Effector memory CD8-positive, alpha-beta T cell (primary cell): ENCODE measurements around the gene SEPTIN11.

Source experiments
- ATAC-seq: fragments of 150-1000 bp; cut with Tn5 transposase; replicated peaks from 2 replicates; pipeline ENCODE4 v1.10.0; 2021; ENCODE audit warnings: mild to moderate bottlenecking, moderate library complexity
- DNase-seq, 3 experiments: peaks; one replicate each; pipeline ENCODE4 v3.0.0; 2021
- H3K27ac Mint-ChIP-seq, 2 donors: one replicate each; pipeline ENCODE4 v1.8.0; 2022; ENCODE audit warnings: mild to moderate bottlenecking in 2 of 2, mixed read lengths in 2 of 2, moderate library complexity in 2 of 2
- H3K27me3 Mint-ChIP-seq, 2 donors: one replicate each; pipeline ENCODE4 v1.8.0; 2022; ENCODE audit warnings: mixed read lengths in 2 of 2
- H3K36me3 Mint-ChIP-seq: one replicate; pipeline ENCODE4 v1.8.0; 2022; ENCODE audit warnings: mild to moderate bottlenecking, moderate library complexity, mixed read lengths; ENCODE audit not compliant: insufficient read depth
- H3K4me1 Mint-ChIP-seq, 2 donors: one replicate each; pipeline ENCODE4 v1.8.0; 2022; ENCODE audit warnings: low read depth in 2 of 2, mixed read lengths in 2 of 2
- H3K4me3 Mint-ChIP-seq, 2 donors: one replicate each; pipeline ENCODE4 v1.8.0; 2022; ENCODE audit warnings: mild to moderate bottlenecking in 2 of 2, mixed read lengths in 2 of 2, moderate library complexity in 2 of 2
- H3K9me3 Mint-ChIP-seq, 2 donors: one replicate each; pipeline ENCODE4 v1.8.0; 2022; ENCODE audit warnings: mixed read lengths in 2 of 2

The SEPTIN11 gene

DNA sequence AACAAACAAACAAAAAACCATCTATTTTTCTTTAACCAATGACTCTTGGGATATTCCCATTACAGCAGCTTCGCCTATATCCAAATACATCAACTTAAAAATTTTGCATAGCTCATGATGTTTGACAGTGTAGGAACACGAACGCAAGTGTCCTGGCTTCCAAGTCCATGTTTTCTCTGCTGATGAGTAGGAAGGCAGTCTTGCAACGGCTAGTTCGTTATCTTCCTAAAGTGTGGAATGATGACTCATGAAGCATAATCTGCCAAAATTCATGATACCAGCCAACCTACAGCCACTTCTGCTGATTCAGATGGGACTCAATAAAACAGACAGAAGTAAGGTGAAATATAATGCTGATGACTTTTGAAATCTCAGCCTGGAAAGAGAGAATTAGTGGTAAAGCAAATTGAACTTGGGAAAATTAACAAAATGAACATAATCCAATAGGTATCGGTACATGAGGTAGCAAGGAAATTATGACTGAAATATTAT is 6.4 kb upstream of the SEPTIN11 start:
- ATAC-seq: no peak
- Mint-ChIP-seq H3K36me3 (peaks cover 2% of the 10 kb centered on the region), H3K4me3 (no peak overlapping the region), H3K27me3 (peaks cover 2 to 4% of the 10 kb centered on the region in 2 donors), H3K4me1 (no peaks in the 10 kb centered on the region), H3K9me3 (peaks cover 2 to 6% of the 10 kb centered on the region in 2 donors), H3K27ac (no peak overlapping the region)
- DNase-seq: no peak

DNA sequence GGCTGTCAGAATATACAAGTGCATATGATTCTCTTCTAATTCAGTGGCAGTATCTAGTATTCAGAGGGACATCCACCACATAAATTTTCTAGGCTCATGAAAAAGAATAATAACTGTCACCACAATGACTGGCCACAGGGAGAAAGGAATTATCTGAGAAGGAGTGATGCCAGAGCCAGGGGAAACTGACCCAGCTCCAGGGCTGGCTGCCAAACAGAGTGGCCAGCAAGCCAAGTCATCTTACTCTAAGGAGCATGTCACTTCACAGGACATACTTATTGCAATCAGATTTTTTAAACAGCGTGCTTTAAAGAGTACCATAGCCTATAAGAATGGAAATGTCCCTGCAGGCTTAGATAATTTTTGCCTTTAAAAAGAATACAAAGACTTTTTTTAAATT is 5.8 kb upstream of the SEPTIN11 start:
- Mint-ChIP-seq H3K27me3 (no peaks in the 10 kb centered on the region), H3K9me3 (peaks cover 2 to 6% of the 10 kb centered on the region in 2 donors), H3K27ac (no peak overlapping the region), H3K4me3 (no peak overlapping the region), H3K36me3 (peaks cover 5% of the 10 kb centered on the region), H3K4me1 (peaks cover 4 to 5% of the 10 kb centered on the region in 2 donors)
- ATAC-seq (no peak), DNase-seq (no peak)

DNA sequence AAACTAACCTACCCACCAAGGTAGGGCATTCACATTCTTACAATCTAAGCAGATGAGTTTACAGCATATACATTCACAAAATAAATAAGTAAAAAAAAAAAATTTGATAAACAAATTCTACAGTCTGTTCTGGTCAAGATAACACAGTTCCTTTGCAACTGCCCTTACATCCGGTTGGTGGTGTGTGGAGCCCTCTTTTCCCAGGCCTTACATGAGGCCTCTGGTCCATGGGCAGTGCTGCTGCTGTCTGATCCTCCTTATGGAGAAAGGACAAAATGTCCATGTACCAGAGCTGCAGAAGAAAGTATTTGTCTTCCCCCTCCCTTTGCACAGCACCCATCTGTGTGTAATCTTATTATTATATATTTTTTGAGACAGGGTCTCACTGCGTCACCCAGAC is 2.2 kb upstream of the SEPTIN11 start:
- ATAC-seq: no peak
- Mint-ChIP-seq H3K27ac (peak overlapping the region in 1 of 2 donors; percentile 49), H3K27me3 (no peaks in the 10 kb centered on the region), H3K36me3 (peaks cover 30% of the 10 kb centered on the region), H3K9me3 (peaks cover 0 to 2% of the 10 kb centered on the region in 2 donors), H3K4me3 (peak overlapping the region; percentile 37 to 91), H3K4me1 (peaks cover 18 to 22% of the 10 kb centered on the region in 2 donors)
- DNase-seq: no peak

DNA sequence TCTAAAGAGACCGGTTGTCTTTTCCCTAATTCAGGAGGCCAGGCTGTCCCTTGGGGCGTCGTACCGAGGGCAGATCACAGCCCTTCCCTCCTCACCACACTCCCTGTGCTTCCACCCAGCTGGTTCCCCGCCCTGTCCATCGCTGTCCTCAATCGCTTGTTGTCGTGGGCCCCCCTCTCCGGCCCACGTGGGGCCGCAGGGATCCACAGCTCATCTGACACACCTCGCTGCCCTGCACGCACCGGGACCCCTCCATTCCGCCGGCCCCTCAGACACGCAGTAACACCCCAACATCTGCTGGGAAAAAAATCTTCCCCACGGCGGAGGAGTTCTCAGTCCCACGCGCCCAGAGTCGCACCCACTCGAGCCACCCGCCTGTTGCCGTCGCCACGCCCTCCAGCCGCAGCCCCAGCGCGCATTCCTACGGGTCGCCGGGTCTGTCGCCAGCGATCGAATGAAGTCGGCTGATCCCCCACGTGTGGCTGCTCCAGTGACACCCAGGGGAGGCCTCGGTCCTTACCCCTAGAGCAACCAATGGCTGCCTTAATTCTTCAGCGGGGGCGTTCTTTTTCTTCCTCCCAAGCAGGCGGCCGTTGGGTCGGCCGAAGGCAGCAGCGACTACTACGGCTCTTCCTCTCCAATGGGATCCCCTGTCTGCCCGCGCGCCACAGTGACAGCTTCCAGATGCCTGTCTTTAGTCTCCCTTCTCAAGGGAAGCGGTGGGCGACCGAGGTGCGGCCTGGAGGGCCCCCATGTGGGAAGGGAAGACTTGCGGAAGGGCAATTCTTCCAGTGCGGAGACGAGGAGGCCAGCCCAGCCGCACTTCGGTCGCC is 893 bp upstream of the SEPTIN11 start:
- Mint-ChIP-seq H3K27me3 (no peaks in the 10 kb centered on the region), H3K9me3 (no peaks in the 10 kb centered on the region), H3K4me3 (peak overlapping the region; percentile 91 to 95), H3K27ac (peak overlapping the region; percentile 75 to 94), H3K4me1 (peaks cover 22 to 29% of the 10 kb centered on the region in 2 donors), H3K36me3 (peaks cover 33% of the 10 kb centered on the region)
- DNase-seq (peak; percentile 56 to 61 (median 59)), ATAC-seq (peak; percentile 50)

DNA sequence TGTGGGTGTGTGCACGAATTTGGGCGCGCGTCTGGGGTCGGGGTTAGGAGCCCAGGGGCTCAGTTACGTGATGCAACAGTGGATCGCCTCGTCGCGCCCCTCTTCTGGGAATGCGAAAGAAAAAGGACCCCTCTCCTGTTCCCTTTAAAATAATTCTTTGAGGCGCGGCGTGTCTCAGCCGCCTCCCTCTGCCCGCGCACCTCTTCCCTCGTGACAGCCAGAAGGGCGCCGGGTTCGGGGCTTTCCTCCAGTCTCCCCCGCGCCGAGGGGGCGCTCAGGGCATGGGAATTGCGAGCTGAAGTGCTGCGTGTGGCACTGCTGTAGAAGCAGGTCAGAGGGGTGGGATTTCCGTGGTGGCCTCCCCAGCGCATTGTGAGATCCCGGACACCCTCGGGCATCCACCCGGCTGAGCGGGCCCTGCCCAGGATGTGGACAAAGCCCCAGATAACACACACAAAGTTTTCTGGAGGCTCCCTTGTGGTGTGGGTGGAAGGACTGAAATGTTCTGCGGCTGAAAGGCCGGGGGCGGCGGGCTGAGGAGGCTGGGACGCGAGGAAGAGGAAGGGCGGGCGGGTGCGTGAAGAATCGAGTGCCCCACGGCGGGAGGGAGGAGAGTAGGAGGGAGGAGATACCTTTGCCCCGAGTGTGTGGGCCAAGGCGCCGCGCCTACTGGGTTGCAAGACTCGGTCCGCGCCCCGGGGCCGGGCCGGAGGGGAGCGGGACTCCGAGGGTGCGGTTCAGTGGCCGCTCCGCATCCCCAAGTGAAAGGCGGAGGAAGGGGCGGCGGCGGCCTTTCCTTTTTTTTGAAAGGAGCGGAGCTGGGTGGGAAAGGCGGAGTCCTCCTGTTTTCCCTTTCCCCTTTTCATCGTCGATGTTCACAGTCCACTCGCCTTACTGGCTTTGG is 752 bp downstream of the SEPTIN11 start:
- peak; percentile 36 to 45 (median 44) for DNase-seq

DNA sequence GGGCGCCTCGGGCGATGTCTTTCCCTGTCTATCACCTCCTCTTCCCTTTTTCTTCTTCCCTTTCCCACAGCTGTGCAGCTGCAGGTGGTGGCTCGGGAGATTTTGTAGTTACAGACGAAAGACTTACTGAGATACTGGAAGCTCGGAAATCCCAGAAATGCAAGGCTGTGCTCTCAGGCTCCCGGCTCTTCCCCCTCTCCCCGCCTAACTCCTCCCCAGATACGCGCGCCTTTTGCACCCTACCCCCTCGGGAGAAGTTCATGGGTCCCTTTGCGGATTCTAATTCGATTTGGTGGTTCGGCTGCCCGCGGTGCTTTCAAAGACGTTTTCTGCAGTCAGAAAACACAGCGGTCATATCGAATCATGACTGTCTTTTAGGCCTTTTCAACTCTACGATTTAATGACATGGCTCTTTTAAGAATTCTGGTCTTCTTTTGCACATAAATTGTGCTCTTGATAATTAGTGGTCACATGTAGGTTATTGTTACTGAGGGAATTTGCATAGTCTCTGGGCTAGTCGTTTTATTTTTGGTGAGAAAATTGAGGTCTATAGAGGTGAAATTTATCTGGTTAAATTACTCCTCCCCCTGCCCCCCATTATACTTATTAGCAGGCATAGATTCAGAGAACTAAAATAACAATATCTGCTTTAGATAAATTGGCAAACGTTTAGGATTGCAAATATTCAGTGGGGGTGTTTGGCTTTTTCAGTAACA is 1.6 kb downstream of the SEPTIN11 start:
- DNase-seq: no peak
- H3K36me3 Mint-ChIP-seq: peaks cover 33% of the 10 kb centered on the region
- H3K9me3 Mint-ChIP-seq: no peaks in the 10 kb centered on the region
- H3K27me3 Mint-ChIP-seq: no peaks in the 10 kb centered on the region
- H3K4me1 Mint-ChIP-seq: peaks cover 22 to 33% of the 10 kb centered on the region in 2 donors
- no peak for ATAC-seq
- peak overlapping the region; percentile 75 to 94 for H3K27ac Mint-ChIP-seq
- H3K4me3 Mint-ChIP-seq: peak overlapping the region; percentile 91 to 95

More for the DNA sequence above, 752 bp downstream of the SEPTIN11 start:
- Mint-ChIP-seq H3K27ac (peak overlapping the region; percentile 75 to 94), H3K4me3 (peak overlapping the region; percentile 91 to 95), H3K9me3 (no peaks in the 10 kb centered on the region), H3K36me3 (peaks cover 33% of the 10 kb centered on the region), H3K4me1 (peaks cover 22 to 32% of the 10 kb centered on the region in 2 donors), H3K27me3 (no peaks in the 10 kb centered on the region)
- ATAC-seq: peak; percentile 40

DNA sequence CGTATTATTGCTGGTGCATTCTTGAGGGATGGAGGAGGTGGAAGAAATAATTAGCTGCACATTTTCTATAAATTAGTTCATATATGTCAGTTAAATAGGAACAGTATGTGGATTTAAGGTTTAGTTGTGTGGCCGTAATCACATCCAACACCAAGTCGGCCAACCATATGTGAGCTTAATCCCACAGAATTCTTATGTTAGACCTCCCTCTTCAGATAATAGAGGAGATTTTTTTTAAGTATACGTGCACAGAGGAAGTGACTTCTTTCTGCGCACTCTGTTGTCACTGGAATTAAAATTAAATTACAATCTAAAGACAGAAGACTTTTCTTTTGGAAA is 2.1 kb downstream of the SEPTIN11 start:
- ATAC-seq (no peak), DNase-seq (no peak)
- Mint-ChIP-seq H3K9me3 (no peaks in the 10 kb centered on the region), H3K4me1 (peaks cover 22 to 33% of the 10 kb centered on the region in 2 donors), H3K4me3 (peak overlapping the region; percentile 91 to 95), H3K36me3 (peaks cover 33% of the 10 kb centered on the region), H3K27me3 (no peaks in the 10 kb centered on the region), H3K27ac (peak overlapping the region in 1 of 2 donors; percentile 75)

DNA sequence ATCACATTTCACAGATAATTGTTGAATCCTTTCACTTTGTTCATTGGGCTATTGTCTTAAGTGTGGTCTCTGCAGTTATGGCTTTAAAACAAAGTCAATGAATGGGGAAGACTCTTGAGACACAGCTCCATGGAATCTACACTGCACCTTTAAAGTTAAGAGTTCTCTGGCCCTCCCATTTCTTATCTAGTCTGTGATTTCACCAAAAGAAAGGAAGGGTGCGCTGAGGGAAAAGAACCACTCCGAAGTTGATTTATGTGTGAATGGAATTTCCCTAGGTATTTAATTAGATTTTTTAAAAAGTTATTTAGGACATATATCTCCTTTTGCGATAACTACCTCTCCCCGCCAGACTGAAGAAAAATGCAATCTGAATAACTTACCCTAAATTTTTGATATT is 2.5 kb downstream of the SEPTIN11 start:
- Mint-ChIP-seq H3K27ac (no peak overlapping the region), H3K4me3 (peak overlapping the region in 1 of 2 donors; percentile 14), H3K27me3 (no peaks in the 10 kb centered on the region)

DNA sequence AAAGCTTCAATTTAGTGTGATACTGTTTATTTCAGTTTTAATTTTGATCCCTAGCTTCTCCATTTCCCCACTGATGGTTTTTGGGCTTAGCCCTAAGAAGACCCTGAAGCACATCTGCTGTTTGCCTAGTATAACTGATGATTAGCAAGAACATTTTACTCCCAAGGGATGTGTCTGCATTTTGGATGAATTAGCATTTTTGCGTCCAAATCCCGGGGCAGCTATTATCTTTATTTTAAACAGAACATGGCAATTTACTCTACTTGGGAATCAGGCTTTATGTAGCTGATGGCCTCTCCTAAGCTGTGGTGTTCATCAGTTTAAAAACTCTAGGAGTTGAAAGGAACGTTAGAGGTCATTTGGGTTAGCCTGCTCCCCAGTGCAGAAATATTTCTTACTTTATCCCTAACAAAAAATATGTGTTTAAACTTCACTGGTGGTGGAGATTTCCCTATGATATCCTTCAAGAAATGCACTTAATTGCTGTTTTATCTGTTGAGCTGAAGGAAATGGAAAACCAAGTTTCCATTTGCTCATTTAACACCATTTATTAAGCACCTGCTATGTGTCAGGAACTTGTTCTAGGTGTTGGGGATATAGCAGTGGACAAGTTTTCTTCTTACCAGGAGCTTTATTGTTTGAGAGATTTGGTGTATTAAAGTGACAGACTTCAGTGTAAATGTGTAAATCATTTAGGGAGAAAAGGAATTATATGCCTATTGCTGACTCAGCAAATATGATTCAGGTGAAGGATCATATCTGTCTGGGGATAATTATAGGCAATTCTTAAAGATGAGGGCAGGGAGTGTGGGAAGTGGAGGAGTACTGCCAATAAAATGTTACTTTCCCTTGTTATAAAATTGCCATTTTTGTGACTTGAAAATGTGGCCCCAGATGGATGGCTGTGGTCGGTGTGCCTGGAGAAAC is 3.4 kb downstream of the SEPTIN11 start:
- DNase-seq (no peak), ATAC-seq (no peak)
- no peaks in the 10 kb centered on the region for H3K27me3 Mint-ChIP-seq
- peak overlapping the region in 1 of 2 donors; percentile 14 for H3K4me3 Mint-ChIP-seq
- H3K27ac Mint-ChIP-seq: no peak overlapping the region
- peaks cover 33% of the 10 kb centered on the region for H3K36me3 Mint-ChIP-seq
- H3K4me1 Mint-ChIP-seq: peaks cover 26 to 41% of the 10 kb centered on the region in 2 donors
- no peaks in the 10 kb centered on the region for H3K9me3 Mint-ChIP-seq

More for the DNA sequence above, 2.5 kb downstream of the SEPTIN11 start:
- Mint-ChIP-seq H3K9me3 (no peaks in the 10 kb centered on the region), H3K4me1 (peaks cover 22 to 38% of the 10 kb centered on the region in 2 donors), H3K36me3 (peaks cover 33% of the 10 kb centered on the region)
- DNase-seq: no peak
- ATAC-seq: no peak

DNA sequence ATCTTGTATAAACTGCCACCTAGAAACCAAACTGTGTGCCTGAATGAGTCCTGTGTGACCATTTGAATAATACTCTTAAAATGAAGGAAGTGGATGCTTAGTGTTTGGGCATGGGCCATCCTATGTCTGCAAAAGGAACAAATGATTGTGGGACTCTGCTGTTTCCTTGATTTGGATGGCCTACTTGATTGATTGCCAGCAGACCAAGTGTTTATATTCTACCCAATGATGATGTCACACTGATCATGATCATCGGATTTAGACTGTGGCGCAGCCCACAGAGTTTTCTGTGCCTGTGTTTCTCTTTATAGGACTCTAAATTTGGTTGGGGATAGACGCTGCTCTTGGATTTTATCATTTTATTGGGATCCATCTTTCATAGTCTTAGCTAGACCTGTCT is 4.4 kb downstream of the SEPTIN11 start:
- DNase-seq: no peak
- H3K4me1 Mint-ChIP-seq: peaks cover 24 to 38% of the 10 kb centered on the region in 2 donors
- ATAC-seq: no peak
- peaks cover 30% of the 10 kb centered on the region for H3K36me3 Mint-ChIP-seq
- H3K9me3 Mint-ChIP-seq: no peaks in the 10 kb centered on the region
- H3K27me3 Mint-ChIP-seq: no peaks in the 10 kb centered on the region
- H3K27ac Mint-ChIP-seq: no peak overlapping the region
- no peak overlapping the region for H3K4me3 Mint-ChIP-seq

DNA sequence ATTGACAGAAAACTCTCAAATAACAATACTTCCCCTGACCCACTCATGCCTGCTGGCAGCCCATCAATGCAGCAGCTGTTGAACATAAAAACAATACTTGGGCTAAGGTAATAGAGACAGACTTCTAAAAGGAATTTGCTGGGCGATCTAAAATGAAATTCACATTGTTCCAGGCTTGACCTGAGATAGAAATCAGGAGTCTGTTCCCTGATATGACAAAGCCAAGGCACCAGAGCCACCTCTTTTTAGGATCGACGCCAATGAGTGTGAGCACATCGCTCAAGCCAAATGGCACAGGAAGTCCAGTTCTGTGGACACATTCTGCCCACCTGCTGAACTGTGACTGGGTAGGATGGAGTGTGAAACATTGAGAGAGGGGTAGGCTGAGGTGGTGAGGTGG is 4.9 kb downstream of the SEPTIN11 start:
- H3K9me3 Mint-ChIP-seq: no peaks in the 10 kb centered on the region
- DNase-seq: no peak
- no peaks in the 10 kb centered on the region for H3K27me3 Mint-ChIP-seq
- peaks cover 24 to 37% of the 10 kb centered on the region in 2 donors for H3K4me1 Mint-ChIP-seq
- H3K36me3 Mint-ChIP-seq: peaks cover 25% of the 10 kb centered on the region
- no peak for ATAC-seq
- no peak overlapping the region for H3K27ac Mint-ChIP-seq
- H3K4me3 Mint-ChIP-seq: no peak overlapping the region

DNA sequence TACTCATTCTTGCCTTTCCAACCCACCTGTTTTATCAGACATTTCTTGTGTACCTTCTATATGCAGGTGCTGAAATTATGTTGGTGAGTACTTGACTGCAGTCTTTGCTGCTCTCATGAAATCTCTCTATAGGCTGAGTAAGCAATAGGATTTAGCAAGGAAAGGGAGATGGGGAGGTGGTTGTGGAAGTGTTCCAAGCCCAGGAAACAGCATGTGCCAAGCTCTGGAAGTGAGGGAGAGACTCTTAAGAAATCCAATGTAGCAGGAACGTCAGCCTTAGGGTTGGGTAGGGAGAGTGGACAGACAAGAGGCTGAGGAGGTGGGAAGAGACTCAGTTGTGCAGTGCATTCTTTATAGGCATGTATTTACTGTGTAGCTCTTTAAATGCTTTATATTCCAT is 5.6 kb downstream of the SEPTIN11 start:
- H3K36me3 Mint-ChIP-seq: peaks cover 18% of the 10 kb centered on the region
- H3K4me1 Mint-ChIP-seq: peaks cover 23 to 37% of the 10 kb centered on the region in 2 donors
- DNase-seq: no peak
- H3K9me3 Mint-ChIP-seq: no peaks in the 10 kb centered on the region
- H3K27ac Mint-ChIP-seq: no peak overlapping the region
- no peak overlapping the region for H3K4me3 Mint-ChIP-seq
- H3K27me3 Mint-ChIP-seq: no peaks in the 10 kb centered on the region
- ATAC-seq: no peak
